NCI-H2029 treated with DMSO at 0.1 percent for 48 hours (cell line): ENCODE results near the gene EVI5L.

Experiments
- DNase-seq: peaks from one replicate; lab custom pipeline; 2025; lab: John Stamatoyannopoulos, UW

The EVI5L gene

GRCh38 chr19:7898967-7899366 lies 68.9 kb downstream of the EVI5L start:
- no peak for DNase-seq

- no peak for DNase-seq
Measured at GRCh38 chr19:7899751-7900378, 69.8 kb downstream of the EVI5L start.

GRCh38 chr19:7900401-7900870 lies 70.4 kb downstream of the EVI5L start:
- DNase-seq: no peak

GRCh38 chr19:7900931-7901330 lies 70.9 kb downstream of the EVI5L start:
- no peak for DNase-seq

GRCh38 chr19:7901337-7901736 lies 71.3 kb downstream of the EVI5L start:
- DNase-seq: no peak

- DNase-seq: no peak
Measured at GRCh38 chr19:7902796-7903243, 72.8 kb downstream of the EVI5L start.

- DNase-seq: peak; percentile 92
Measured at GRCh38 chr19:7903244-7904073, 73.4 kb downstream of the EVI5L start, which contains the start of gene MAP2K7. MAP2K7 (plus strand) TSS chr19:7903877; CDS start chr19:7903945, 68 bp downstream.

GRCh38 chr19:7904074-7905020 lies 74.3 kb downstream of the EVI5L start:
- DNase-seq: no peak

- no peak for DNase-seq
Measured at GRCh38 chr19:7905268-7905667, 75.2 kb downstream of the EVI5L start.

- no peak for DNase-seq
Measured at GRCh38 chr19:7905859-7906258, 75.8 kb downstream of the EVI5L start.

- no peak for DNase-seq
Measured at GRCh38 chr19:7907122-7907521, 77.1 kb downstream of the EVI5L start.

GRCh38 chr19:7907544-7907943 lies 77.5 kb downstream of the EVI5L start:
- DNase-seq: no peak

GRCh38 chr19:7908078-7908699 lies 78.2 kb downstream of the EVI5L start:
- DNase-seq: no peak

GRCh38 chr19:7908742-7909461 lies 78.9 kb downstream of the EVI5L start:
- DNase-seq: no peak

GRCh38 chr19:7909471-7910067 lies 79.6 kb downstream of the EVI5L start:
- DNase-seq: no peak

GRCh38 chr19:7910321-7911161 lies 80.5 kb downstream of the EVI5L start:
- no peak for DNase-seq

GRCh38 chr19:7911508-7912143 lies 81.6 kb downstream of the EVI5L start:
- DNase-seq: no peak

GRCh38 chr19:7912144-7912696 lies 82.2 kb downstream of the EVI5L start:
- no peak for DNase-seq
